ENCODE measurements around the gene EVL. TPM values are rescaled to one million over a fixed set of nuclear protein-coding genes. Genes with fewer than 3 reads are reported as not detected.
A peak's percentile ranks its signal among the peaks of the same experiment; 100 is the strongest.

Gene EVL
- total RNA-seq, 2 experiments from 2014 or later, result 660 to 678 TPM

- no peaks in the 10 kb centered on the region for H3K9me3 ChIP-seq (ENCODE audit: control insufficient read depth in 1 of 2, insufficient read depth in 1 of 2, low read length in 2 of 2)
- H3K9me3 Mint-ChIP-seq, result no peaks in the 10 kb centered on the region
- intact Hi-C loops (cut with DNase I, micrococcal nuclease), result loop anchor here in 1 of 2 experiments (1.0 kb wide), 1 partner anchor 11 kb away; no protein-coding TSS in a partner anchor
- H3K4me1 ChIP-seq (ENCODE audit: insufficient read depth, low read length), result peaks cover 79% of the 10 kb centered on the region
- peaks cover 99% of the 10 kb centered on the region for H3K36me3 Mint-ChIP-seq (ENCODE audit: low read depth)
- ATAC-seq (ENCODE audit: poor library complexity) (peak; percentile 91), DNase-seq (peak in 2 of 14 experiments; percentile 50 to 54)
- no peaks in the 10 kb centered on the region for H3K27me3 Mint-ChIP-seq
- peak overlapping the region; percentile 98 for H3K27ac Mint-ChIP-seq
- no peak overlapping the region for H3K4me3 ChIP-seq (ENCODE audit: low read length)
- ChIA-PET CTCF (interaction anchor here (34.3 kb wide), 1 partner anchor 17 kb away, joined by 1090 read pairs; the partner anchor contains the start of gene EVL), POLR2A (interaction anchor here (0.9 to 49.3 kb wide), 5 partner anchors 9 to 31 kb away, joined by 3 to 1638 read pairs (median 5); partner anchors contain the start of gene EVL)
- no peaks in the 10 kb centered on the region for H3K27me3 ChIP-seq (ENCODE audit: control insufficient read depth in 1 of 2, insufficient read depth in 2 of 2, low read length in 2 of 2)
- peak overlapping the region; percentile 79 for H3K4me3 Mint-ChIP-seq
- peaks cover 99% of the 10 kb centered on the region for H3K4me1 Mint-ChIP-seq (ENCODE audit: low read depth)
- TF ChIP-seq, protein P1, sequence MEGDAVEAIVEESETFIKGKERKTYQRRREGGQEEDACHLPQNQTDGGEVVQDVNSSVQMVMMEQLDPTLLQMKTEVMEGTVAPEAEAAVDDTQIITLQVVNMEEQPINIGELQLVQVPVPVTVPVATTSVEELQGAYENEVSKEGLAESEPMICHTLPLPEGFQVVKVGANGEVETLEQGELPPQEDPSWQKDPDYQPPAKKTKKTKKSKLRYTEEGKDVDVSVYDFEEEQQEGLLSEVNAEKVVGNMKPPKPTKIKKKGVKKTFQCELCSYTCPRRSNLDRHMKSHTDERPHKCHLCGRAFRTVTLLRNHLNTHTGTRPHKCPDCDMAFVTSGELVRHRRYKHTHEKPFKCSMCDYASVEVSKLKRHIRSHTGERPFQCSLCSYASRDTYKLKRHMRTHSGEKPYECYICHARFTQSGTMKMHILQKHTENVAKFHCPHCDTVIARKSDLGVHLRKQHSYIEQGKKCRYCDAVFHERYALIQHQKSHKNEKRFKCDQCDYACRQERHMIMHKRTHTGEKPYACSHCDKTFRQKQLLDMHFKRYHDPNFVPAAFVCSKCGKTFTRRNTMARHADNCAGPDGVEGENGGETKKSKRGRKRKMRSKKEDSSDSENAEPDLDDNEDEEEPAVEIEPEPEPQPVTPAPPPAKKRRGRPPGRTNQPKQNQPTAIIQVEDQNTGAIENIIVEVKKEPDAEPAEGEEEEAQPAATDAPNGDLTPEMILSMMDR (IDR thresholded peaks at IDR 0.05), result no peak
- H3K27ac ChIP-seq (ENCODE audit: low read depth in 1 of 2, low read length in 2 of 2), result peak overlapping the region; percentile 26 to 77
- peaks cover 96% of the 10 kb centered on the region for H3K36me3 ChIP-seq (ENCODE audit: insufficient read depth, low read length)
Measured at GRCh38 chr14:100093319-100093718, 28.1 kb downstream of the EVL start.

DNA sequence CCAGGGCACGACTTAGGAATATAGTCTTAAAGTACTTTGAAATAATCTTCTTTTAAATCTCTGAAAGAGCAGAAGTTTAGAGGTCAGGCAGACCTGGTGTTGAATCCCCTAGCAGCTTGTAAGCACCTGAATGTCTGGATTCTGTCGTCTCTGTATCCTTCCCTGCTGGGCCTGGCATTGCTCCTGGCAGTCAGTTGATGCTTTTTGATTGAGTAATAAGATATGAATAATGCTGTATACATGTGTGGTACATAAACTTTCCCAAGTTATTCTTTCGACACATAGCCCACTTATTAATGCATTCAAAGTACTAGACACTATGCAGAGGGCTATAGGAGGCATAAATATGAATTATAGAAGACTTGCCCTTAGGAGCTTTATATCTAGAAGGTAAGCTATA, 31.4 kb downstream of the EVL start:
- no peaks in the 10 kb centered on the region for H3K9me3 Mint-ChIP-seq
- H3K36me3 ChIP-seq (ENCODE audit: insufficient read depth, low read length), result peaks cover 96% of the 10 kb centered on the region
- ChIA-PET POLR2A (interaction anchor here (1.3 to 49.3 kb wide), 5 partner anchors 10 to 35 kb away, joined by 4 to 1638 read pairs (median 18); partner anchors contain the start of gene EVL), CTCF (interaction anchor here (0.8 to 34.3 kb wide), 4 partner anchors 10 to 20 kb away, joined by 3 to 1090 read pairs (median 4); partner anchors contain the start of gene EVL)
- peak overlapping the region; percentile 56 for H3K4me3 Mint-ChIP-seq
- peaks cover 96% of the 10 kb centered on the region for H3K4me1 ChIP-seq (ENCODE audit: insufficient read depth, low read length)
- H3K9me3 ChIP-seq (ENCODE audit: control insufficient read depth in 1 of 2, insufficient read depth in 1 of 2, low read length in 2 of 2), result no peaks in the 10 kb centered on the region
- DNase-seq (no peak), ATAC-seq (ENCODE audit: poor library complexity) (no peak)
- peaks cover 96% of the 10 kb centered on the region for H3K36me3 Mint-ChIP-seq (ENCODE audit: low read depth)
- H3K27me3 ChIP-seq (ENCODE audit: control insufficient read depth in 1 of 2, insufficient read depth in 2 of 2, low read length in 2 of 2), result no peaks in the 10 kb centered on the region
- H3K27me3 Mint-ChIP-seq, result no peaks in the 10 kb centered on the region
- intact Hi-C loops (cut with DNase I, micrococcal nuclease), result no loop called here
- H3K27ac Mint-ChIP-seq, result peak overlapping the region; percentile 98
- peak overlapping the region; percentile 28 to 43 for H3K27ac ChIP-seq (ENCODE audit: low read depth in 1 of 2, low read length in 2 of 2)
- TF ChIP-seq, protein P1 (IDR thresholded peaks at IDR 0.05), result no peak
- H3K4me3 ChIP-seq (ENCODE audit: low read length), result no peak overlapping the region
- H3K4me1 Mint-ChIP-seq (ENCODE audit: low read depth), result peaks cover 98% of the 10 kb centered on the region

GRCh38 chr14:100098171-100098570, 32.9 kb downstream of the EVL start:
- peak overlapping the region; percentile 98 for H3K27ac Mint-ChIP-seq
- TF ChIP-seq, protein P1 (IDR thresholded peaks at IDR 0.05), result no peak

More at GRCh38 chr14:100098171-100098570, 32.9 kb downstream of the EVL start:
- peaks cover 96% of the 10 kb centered on the region for H3K4me1 ChIP-seq (ENCODE audit: insufficient read depth, low read length)
- peak in 1 of 14 experiments; percentile 26 for DNase-seq
- peaks cover 98% of the 10 kb centered on the region for H3K36me3 Mint-ChIP-seq (ENCODE audit: low read depth)
- no peak overlapping the region for H3K4me3 ChIP-seq (ENCODE audit: low read length)
- H3K4me1 Mint-ChIP-seq (ENCODE audit: low read depth), result peaks cover 97% of the 10 kb centered on the region
- H3K36me3 ChIP-seq (ENCODE audit: insufficient read depth, low read length), result peaks cover 95% of the 10 kb centered on the region
- H3K27me3 Mint-ChIP-seq, result no peaks in the 10 kb centered on the region
- intact Hi-C loops (cut with DNase I, micrococcal nuclease), result no loop called here
- no peaks in the 10 kb centered on the region for H3K27me3 ChIP-seq (ENCODE audit: control insufficient read depth in 1 of 2, insufficient read depth in 2 of 2, low read length in 2 of 2)
- H3K9me3 Mint-ChIP-seq, result no peaks in the 10 kb centered on the region
- peak overlapping the region; percentile 74 for H3K4me3 Mint-ChIP-seq
- no peak for ATAC-seq (ENCODE audit: poor library complexity)
- ChIA-PET POLR2A (interaction anchor here (49.3 kb wide), 1 partner anchor 36 kb away, joined by 1638 read pairs; the partner anchor contains the start of gene EVL), CTCF (interaction anchor here (1.4 to 34.3 kb wide), 2 partner anchors 10 to 22 kb away, joined by 3 to 1090 read pairs; partner anchors contain the start of gene EVL)
- peak overlapping the region in 1 of 2 donors; percentile 63 for H3K27ac ChIP-seq (ENCODE audit: low read depth in 1 of 2, low read length in 2 of 2)
- H3K9me3 ChIP-seq (ENCODE audit: control insufficient read depth in 1 of 2, insufficient read depth in 1 of 2, low read length in 2 of 2), result no peaks in the 10 kb centered on the region
